GM13976 (cell line): ENCODE data around the gene TOP1.

ENCODE experiments used
- DNase-seq: peaks from one replicate; pipeline ENCODE4 v3.0.0; 2012; ENCODE audit warnings: low spot score
- in situ Hi-C: fragments of 300-500 bp; cut with MboI; formaldehyde crosslinking; loops from one replicate; pipeline ENCODE4 v1.12.0; 2022; ENCODE audit warnings: low sequenced_read_pairs, mixed read lengths, inconsistent platforms; ENCODE audit not compliant: unreplicated experiment
- TF ChIP-seq, protein P1 (sequence below): IDR thresholded peaks from 2 replicates; pipeline ENCODE4 v1.5.1; 2012; ENCODE audit warnings: borderline replicate concordance, mild to moderate bottlenecking; ENCODE audit not compliant: insufficient read depth; ENCODE audit errors: extremely low read depth, missing control alignments, control extremely low read depth

The TOP1 gene

DNA sequence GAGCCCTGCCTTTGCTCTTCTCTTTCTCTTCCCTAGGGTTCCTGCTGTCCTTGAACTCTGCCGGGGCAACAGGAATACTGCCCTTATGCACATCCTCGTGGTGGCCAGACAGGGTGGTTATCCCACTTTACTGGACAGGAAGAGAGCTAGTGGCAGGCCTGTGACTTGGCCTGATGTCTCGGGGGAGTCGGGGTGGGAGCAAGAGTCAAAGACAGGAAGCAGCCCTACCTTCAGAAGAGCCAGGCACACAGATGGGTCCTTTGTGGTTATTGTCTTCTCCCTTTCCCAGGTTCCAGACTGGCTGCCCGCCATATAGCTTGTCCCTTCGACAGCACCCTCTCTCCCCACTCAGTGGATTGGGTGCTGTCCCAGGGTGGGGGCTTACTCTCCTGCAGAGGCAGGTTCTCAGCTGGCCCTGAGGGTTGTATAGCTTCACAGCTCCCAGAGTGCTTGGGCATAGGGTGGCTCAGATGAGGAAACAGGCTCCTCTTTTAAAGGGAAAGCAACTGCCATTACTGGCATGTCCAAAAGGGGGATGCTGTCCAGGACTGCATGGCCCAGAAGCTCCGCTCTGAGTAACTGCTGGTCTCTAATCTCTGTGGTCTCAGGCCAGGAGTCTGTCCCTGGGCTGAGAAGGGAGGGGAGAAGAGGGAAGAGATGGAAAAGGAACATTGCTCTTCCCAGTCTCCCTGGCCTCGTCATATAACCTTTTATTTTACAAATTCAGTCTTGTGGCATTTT is 126.0 kb downstream of the TOP1 start:
- in situ Hi-C loops: no loop called here
- TF ChIP-seq, protein P1, sequence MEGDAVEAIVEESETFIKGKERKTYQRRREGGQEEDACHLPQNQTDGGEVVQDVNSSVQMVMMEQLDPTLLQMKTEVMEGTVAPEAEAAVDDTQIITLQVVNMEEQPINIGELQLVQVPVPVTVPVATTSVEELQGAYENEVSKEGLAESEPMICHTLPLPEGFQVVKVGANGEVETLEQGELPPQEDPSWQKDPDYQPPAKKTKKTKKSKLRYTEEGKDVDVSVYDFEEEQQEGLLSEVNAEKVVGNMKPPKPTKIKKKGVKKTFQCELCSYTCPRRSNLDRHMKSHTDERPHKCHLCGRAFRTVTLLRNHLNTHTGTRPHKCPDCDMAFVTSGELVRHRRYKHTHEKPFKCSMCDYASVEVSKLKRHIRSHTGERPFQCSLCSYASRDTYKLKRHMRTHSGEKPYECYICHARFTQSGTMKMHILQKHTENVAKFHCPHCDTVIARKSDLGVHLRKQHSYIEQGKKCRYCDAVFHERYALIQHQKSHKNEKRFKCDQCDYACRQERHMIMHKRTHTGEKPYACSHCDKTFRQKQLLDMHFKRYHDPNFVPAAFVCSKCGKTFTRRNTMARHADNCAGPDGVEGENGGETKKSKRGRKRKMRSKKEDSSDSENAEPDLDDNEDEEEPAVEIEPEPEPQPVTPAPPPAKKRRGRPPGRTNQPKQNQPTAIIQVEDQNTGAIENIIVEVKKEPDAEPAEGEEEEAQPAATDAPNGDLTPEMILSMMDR: no peak
- DNase-seq: no peak

DNA sequence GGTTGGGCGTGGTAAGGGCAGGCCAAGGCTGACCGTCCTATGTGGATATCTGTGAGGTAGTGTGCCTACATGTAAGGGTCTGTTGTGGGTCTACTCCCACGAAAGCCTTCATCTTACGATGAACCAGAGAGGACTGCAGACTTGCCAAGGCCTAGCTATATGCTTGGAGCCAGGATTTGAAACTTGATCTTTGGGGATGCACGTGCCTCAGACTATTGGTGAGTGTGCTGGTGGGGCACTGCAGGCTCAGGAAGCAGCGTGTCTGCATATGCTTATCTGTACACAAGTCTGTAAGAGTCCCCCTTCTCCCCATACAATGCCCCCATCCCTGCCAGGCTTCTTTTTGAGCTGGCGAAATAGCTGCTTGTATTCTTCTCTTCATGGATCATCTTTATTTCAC is 126.6 kb downstream of the TOP1 start:
- TF ChIP-seq, protein P1: no peak
- DNase-seq: no peak
- in situ Hi-C loops: no loop called here

GRCh38 chr20:41158082-41158625 is 129.5 kb downstream of the TOP1 start:
- DNase-seq: no peak
- TF ChIP-seq, protein P1: no peak
- in situ Hi-C loops: no loop called here

DNA sequence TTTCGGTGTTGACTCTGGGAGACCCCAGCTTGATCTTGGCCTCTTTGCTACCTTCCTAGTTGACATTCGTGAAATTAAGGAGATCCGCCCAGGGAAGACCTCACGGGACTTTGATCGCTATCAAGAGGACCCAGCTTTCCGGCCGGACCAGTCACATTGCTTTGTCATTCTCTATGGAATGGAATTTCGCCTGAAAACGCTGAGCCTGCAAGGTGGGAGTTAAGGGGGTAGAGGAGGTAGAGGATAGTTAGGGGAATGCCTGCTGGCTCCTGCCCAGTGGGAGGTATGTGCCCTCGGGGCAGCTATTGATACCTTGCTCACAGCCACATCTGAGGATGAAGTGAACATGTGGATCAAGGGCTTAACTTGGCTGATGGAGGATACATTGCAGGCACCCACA is 130.9 kb downstream of the TOP1 start:
- TF ChIP-seq, protein P1: no peak
- no peak for DNase-seq
- in situ Hi-C loops: no loop called here

DNA sequence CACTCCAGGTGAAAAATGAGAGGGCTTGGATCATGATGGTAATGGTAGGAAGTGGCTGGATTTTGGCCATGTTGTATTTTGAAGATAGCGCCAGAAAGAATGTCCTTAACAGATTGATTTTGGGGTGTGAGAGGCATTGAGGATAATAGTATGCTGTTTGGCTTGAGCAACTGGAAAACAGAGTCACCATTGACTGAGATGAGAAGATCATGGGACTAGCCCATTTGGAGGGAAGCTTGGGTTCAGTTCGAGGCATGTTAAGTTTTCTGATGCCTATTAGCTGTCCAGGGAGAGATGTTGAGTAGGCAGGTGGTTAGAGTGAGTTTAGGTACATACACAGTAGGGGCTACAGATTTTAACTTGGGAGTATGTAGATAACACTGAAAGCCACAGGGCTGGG is 132.1 kb downstream of the TOP1 start:
- DNase-seq: no peak
- in situ Hi-C loops: no loop called here
- TF ChIP-seq, protein P1: no peak

DNA sequence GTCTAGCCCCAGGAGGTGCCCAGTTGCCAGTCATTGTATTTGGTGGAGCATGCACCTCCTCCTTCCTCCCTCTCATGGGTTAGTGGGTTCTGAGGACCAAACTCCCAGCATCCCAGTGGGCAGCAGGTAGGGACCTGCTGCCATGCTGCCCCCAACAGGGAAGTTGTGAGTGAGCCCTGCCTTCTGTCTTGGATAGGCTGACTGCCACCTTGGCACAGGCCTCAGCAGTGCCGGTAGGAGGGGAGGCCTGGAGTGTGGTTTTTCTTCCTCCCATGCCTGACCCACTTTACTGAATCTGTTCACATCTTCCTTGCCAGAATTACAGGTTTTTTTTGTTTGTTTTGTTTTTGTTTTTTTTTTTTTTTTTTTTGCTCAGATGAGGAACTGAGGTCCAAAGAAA is 133.3 kb downstream of the TOP1 start:
- TF ChIP-seq, protein P1: no peak
- in situ Hi-C loops: no loop called here
- DNase-seq: no peak
